Erythroblast (primary cell): Measurements from ENCODE around the gene BPI.

Experiments
- DNase-seq, 2 experiments: peaks; one replicate each; lab custom pipeline; 2025; lab: John Stamatoyannopoulos, UW
- GATA1 ChIP-seq: IDR thresholded peaks from 2 replicates; pipeline ENCODE4 v1.6.1; 2011; ENCODE audit warnings: low read depth, mild to moderate bottlenecking, control low read depth, low read length, moderate library complexity
- POLR2A ChIP-seq: IDR thresholded peaks from 2 replicates; pipeline ENCODE4 v1.6.1; 2011; ENCODE audit warnings: mild to moderate bottlenecking, low read length

BPI gene

DNA sequence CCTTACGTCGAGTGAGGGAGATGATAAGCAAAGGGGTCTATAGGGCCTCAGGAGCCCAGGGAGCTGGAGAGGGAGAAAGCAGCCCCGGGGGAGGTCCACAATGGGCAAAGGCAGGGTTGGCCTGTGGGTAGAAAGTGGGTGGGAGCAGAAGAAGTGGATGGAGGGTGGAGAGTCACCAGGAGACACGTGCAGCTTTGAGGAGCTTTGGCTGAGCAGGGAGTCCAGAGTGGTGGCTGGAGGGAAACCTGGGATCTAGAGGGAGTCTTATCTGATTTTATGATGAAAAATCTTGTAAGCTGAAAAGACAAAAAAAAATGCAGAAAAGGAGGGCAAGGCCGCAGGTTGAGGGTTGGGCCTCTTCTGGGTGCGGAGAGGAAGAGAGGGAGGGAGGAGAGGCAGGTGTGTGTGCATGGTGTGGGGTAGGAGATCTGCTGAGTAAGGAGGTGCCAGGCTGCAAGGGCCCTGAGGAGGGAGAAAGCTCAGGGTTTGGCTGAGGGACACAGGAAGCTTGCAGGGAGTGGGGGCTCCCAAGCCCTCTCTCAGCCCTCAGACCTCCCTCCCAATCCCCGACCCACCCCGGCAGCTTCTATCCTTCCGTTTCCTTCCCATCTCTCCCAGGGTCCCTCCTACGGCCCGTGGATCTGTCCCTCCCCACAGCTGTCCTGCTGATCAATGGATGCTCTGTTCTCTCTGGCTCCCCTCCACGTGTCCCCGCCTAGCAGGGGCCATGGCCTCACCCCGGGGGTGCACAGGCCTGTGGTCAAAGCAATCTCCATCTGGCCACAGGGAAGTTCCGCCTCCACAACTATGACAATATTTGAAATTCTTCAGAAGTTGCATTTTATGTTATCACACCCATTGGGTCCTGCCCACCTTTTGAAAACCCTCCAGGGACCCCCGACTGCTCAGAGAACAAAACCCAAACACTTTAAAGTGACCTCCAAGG is 17.1 kb upstream of the BPI start:
- TF ChIP-seq POLR2A (no peak), GATA1 (no peak)
- DNase-seq, result no peak

- TF ChIP-seq GATA1 (no peak), POLR2A (no peak)
- peak; percentile 28 to 35 for DNase-seq
These were observed 12.8 kb upstream of the BPI start for GRCh38 chr20:38290829-38291814.

- TF ChIP-seq GATA1 (no peak), POLR2A (no peak)
- DNase-seq, result no peak
These were observed 12.0 kb upstream of the BPI start for GRCh38 chr20:38291966-38292365.

DNA sequence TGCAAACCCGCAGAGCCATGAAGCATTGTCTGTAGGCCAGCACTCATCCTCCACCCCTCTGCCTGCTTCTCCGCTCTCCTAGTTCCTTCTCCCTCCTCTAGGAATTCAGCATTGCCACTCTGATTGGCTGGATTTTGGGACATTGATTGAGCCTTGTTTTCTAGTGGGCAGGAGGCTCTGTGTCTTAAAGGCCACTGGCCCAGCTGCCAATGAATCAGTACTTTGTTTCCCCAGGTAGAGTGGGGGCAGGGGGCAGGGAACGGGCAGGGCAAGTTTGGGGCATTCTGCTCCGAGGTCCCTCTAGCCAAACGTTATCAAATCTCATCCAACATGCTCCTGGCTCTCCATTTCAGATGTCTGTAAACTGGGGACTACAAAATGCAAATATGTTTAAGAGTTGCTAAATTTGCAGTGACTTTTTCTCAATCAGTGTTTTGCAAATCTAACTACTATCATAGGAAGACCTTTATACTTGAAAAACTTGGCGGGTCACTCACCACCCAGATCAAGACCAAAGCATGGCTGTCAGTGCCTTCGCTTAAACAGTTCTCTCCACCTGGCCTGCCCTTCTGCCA is 10.4 kb upstream of the BPI start:
- no peak for DNase-seq
- TF ChIP-seq GATA1 (no peak), POLR2A (no peak)

DNA sequence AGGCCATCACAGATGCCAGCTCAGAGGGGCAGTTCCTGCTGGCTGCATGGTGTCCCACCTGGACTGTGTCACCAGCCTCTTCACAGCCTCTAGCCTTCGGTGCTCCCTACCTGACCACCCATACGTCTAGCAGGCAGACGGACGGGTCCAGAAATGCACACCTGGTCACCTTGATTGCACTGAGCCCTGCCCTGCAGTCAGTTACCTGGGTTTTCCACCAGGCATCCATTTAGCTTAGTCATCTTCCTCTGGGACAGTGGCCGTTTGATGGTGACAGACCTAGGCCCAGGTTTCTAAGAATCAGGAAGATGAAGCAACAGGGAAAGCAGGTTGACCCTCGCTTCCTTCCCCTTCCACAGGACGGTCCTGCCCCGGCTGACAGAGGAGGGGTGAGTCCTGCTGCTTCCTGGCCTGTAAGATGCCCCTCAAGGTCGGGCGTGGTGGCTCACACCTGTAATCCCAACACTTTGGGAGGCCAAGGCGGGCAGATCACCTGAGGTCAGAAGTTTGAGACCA is 9.8 kb upstream of the BPI start:
- DNase-seq, result no peak
- TF ChIP-seq GATA1, result no peak
- TF ChIP-seq POLR2A, result no peak

- DNase-seq, result no peak
These were observed 8.1 kb upstream of the BPI start for GRCh38 chr20:38295811-38296210.

DNA sequence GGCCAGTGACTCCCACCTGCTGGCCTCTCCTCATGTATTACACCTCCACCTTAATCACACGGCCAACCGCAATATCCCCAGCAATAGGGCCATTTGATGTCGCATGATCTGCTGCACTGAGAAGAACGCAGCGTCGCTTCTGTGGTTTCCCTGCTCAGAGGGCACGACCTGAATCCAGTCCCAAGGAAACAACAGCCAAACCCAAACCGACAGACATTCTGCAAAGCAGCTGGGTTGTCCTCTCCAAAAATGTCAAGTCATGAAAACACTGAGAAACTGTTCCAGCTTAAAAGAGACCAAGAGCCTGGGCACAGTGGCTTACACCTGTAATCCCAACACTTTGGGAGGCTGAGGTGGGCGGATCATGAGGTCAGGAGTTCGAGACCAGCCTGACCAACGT is 7.5 kb upstream of the BPI start:
- no peak for TF ChIP-seq POLR2A
- TF ChIP-seq GATA1, result no peak

More at GRCh38 chr20:38295811-38296210, 8.1 kb upstream of the BPI start:
- TF ChIP-seq POLR2A, result no peak
- no peak for TF ChIP-seq GATA1

GRCh38 chr20:38297916-38298674 is 5.9 kb upstream of the BPI start:
- no peak for DNase-seq
- TF ChIP-seq POLR2A, result no peak
- no peak for TF ChIP-seq GATA1

More for the DNA sequence above, 7.5 kb upstream of the BPI start:
- DNase-seq, result no peak

DNA sequence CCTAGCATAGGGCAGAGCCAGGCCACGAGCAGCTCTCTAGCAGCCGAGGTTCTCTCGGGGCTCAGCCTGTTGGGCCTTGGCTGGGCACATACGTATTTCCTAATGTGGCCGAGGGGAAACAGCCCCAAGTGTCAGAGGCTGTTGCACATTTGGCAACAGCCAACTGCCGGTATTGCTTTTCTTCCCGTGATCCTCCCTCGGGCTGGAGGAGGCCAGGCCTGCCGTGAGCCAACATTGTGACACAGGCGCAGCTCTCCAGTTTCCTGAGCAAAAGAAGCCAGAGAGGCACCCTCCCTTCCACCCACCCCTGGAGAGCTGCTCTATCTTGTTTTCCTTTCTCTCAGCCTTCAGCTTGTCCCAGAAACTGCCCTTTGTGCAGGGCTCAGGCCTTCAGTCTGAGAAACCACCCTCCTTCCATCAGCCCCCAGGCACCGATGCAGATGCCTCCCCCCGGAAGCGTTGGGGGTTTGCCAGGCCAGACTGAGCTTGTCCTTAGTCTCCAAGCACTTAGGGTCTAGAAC is 5.1 kb upstream of the BPI start:
- DNase-seq, result no peak
- no peak for TF ChIP-seq POLR2A
- TF ChIP-seq GATA1, result no peak

GRCh38 chr20:38299963-38300362 is 4.0 kb upstream of the BPI start:
- no peak for TF ChIP-seq GATA1
- TF ChIP-seq POLR2A, result no peak
- no peak for DNase-seq

DNA sequence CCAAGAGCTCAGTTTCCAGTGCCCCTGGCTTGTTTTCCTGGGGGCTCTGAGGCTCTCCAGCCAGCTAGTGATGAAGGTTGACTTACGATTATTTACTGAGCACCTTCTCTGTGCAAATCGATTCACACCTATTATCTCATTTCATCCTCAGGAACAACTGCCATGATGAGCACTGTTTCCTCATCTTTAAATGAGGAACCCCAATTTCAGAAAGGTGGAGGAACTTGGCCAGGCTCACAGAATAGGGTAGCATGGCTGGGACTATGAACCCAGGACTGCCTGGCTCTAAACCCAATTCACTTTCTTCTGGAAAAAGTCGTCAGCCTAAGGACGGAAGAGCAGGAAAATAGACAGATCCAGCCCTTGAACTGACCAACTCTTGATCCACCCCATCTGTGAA is 3.5 kb upstream of the BPI start:
- TF ChIP-seq POLR2A (no peak), GATA1 (no peak)
- no peak for DNase-seq

GRCh38 chr20:38301309-38301708 is 2.6 kb upstream of the BPI start:
- DNase-seq, result no peak
- no peak for TF ChIP-seq POLR2A
- TF ChIP-seq GATA1, result no peak
